Stomach (tissue), 4 donors: ENCODE results near the gene KCNN3.

Source experiments
- CTCF ChIP-seq, 7 experiments: fragments of 450-650 bp in 4 of 7; fragments of 200-600 bp in 3 of 7; sonication (generic) in 3 of 7; IDR thresholded peaks; one replicate each; pipeline ENCODE4 v1.5.1; 2016 to 2019; ENCODE audit warnings: antibody characterized with exemption in 7 of 7, control low read depth in 2 of 7, mild to moderate bottlenecking in 1 of 7
- EP300 ChIP-seq: sonication (generic); formaldehyde crosslinking; IDR thresholded peaks from one replicate; pipeline ENCODE4 v1.6.1; 2017; ENCODE audit warnings: antibody characterized with exemption
- POLR2A ChIP-seq, 4 donors: fragments of 450-650 bp; IDR thresholded peaks; one replicate each; pipeline ENCODE4 v1.6.1; 2016; ENCODE audit warnings: antibody characterized with exemption in 4 of 4, control low read depth in 2 of 4, mild to moderate bottlenecking in 1 of 4, moderate library complexity in 1 of 4
- POLR2AphosphoS5 ChIP-seq, 3 donors: sonication (generic); formaldehyde crosslinking; IDR thresholded peaks; one replicate each; pipeline ENCODE4 v1.6.1; 2016; ENCODE audit warnings: antibody characterized with exemption in 3 of 3

- TF ChIP-seq CTCF (IDR thresholded peaks at IDR 0.05) (no peak), EP300 (no peak), POLR2A (IDR thresholded peaks at IDR 0.05) (no peak), POLR2AphosphoS5 (IDR thresholded peaks at IDR 0.05) (no peak)
Observed at GRCh38 chr1:154813846-154814505, 56.1 kb downstream of the KCNN3 start.
